Skeletal muscle satellite cell (primary cell): Measurements from ENCODE around the gene C17orf114.
"Not testable (repeated sequence)": the region's sequence is repeated elsewhere in the genome, so short reads cannot be mapped to it uniquely, and the experiment has no call there.

Experiments used
- H3K27me3 ChIP-seq: 2 replicates; pipeline ENCODE4 v1.7.0; 2013; ENCODE audit warnings: low read length; ENCODE audit not compliant: control insufficient read depth, insufficient read depth
- H3K36me3 ChIP-seq: 2 replicates; pipeline ENCODE4 v1.7.0; 2013; ENCODE audit warnings: mild to moderate bottlenecking, control low read depth, low read length; ENCODE audit not compliant: insufficient read depth
- H3K4me1 ChIP-seq: 2 replicates; pipeline ENCODE4 v1.7.0; 2013; ENCODE audit warnings: low read length; ENCODE audit not compliant: control insufficient read depth, insufficient read depth
- H3K4me2 ChIP-seq: 2 replicates; pipeline ENCODE4 v1.7.0; 2013; ENCODE audit warnings: mild to moderate bottlenecking, low read length
- H3K4me3 ChIP-seq: 2 replicates; pipeline ENCODE4 v1.7.0; 2013; ENCODE audit warnings: low read length
- H3K9ac ChIP-seq: 2 replicates; pipeline ENCODE4 v1.7.0; 2013; ENCODE audit warnings: mild to moderate bottlenecking, low read depth, low read length, moderate library complexity
- H3K9me3 ChIP-seq: replicated peaks from 2 replicates; pipeline ENCODE4 v1.7.0; 2013; ENCODE audit warnings: mild to moderate bottlenecking, control low read depth, low read length

C17orf114 gene

DNA sequence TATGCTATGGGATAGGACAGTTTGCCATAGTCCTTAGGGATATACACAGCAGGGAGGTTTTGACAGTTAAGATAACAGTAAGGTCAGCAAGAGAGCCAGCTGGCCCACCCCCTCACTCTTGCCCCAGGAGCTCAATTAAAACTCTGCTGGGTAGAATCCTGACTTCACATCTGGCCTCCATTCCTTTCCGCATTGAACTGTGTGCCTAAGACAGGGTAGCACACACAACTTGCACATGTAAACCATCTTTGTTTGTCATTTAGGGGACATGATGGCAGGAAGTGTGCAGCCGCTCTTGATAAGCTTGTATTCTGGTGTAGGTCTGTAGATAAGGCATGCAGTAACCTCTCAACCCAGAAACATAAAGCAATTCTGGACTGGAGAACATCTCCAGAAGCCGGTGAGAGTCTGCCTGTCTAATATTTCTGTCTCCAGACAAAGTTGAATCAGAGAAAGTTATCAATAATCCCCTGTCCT is 36.2 kb upstream of the C17orf114 start:
- H3K9me3 ChIP-seq: no peaks in the 10 kb centered on the region
- peaks cover 20% of the 10 kb centered on the region for H3K4me1 ChIP-seq
- no peak overlapping the region for H3K4me2 ChIP-seq
- no peak overlapping the region for H3K4me3 ChIP-seq
- H3K9ac ChIP-seq: no peak overlapping the region
- H3K36me3 ChIP-seq: peaks cover 11% of the 10 kb centered on the region
- no peaks in the 10 kb centered on the region for H3K27me3 ChIP-seq

DNA sequence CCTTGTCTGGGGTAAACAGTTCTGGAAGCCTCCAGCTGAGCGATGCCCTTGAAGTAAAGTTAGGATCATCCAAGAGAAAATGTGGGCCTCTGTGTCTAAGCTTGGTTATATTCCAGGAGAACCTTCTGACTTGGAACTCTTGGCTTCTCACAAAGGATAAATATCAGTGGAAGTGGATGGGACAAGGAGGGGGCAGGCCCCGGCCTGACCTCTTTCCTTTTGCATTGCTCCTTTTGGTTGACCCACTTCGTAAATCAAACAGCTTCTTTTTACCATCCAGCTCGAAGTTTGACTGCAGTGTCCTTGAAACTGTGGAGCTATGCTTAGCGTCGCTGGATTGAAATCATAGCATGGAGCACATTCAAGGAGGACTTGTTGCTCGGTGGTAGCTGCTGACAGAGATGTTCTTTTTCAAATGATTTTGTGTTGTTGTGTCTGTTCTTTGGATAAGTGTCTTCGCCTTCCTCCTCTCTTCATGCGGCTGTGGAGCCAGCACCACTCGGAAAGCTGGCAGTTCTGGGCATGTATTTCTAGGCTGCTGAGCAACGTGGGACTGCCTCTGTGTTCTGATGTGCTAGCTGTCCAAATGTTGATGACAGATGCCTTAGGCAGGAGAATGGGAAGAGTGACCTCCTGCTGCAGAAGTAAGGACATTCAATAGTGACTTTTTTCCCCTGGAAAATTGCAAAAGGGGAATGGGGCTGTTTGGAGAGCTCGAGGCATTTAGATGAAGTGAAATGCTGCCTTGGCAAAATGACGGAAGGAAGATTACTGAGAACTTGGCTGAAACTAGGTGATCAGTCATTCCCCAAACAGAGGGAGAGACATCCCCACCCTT is 35.6 kb upstream of the C17orf114 start:
- Histone ChIP-seq H3K4me2 (no peak overlapping the region), H3K4me3 (no peak overlapping the region), H3K9me3 (no peaks in the 10 kb centered on the region), H3K36me3 (peaks cover 11% of the 10 kb centered on the region), H3K9ac (no peak overlapping the region), H3K4me1 (peaks cover 20% of the 10 kb centered on the region), H3K27me3 (no peaks in the 10 kb centered on the region)

DNA sequence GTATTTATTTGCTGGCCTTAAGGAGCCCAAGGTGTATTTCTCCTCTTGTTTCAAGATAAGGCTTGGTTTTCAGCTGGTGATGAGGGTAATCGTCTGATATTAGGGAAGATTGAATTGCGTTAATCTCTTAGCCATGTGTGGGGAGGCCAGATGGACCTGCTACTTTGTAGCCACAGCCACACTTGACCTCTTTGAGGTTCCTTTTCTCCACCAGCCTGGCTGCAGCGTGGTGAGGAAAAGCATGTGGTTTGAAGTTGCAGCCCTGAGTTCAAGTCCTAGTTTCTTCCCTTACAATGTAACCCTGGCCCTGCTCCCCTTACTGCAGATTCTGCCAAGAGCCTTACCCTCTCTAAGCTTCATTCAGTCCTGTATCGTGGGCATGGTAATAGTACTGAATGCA is 34.1 kb upstream of the C17orf114 start:
- Histone ChIP-seq H3K4me3 (no peak overlapping the region), H3K36me3 (peaks cover 11% of the 10 kb centered on the region), H3K4me1 (peaks cover 20% of the 10 kb centered on the region), H3K9ac (no peak overlapping the region), H3K9me3 (no peaks in the 10 kb centered on the region), H3K27me3 (no peaks in the 10 kb centered on the region), H3K4me2 (no peak overlapping the region)

DNA sequence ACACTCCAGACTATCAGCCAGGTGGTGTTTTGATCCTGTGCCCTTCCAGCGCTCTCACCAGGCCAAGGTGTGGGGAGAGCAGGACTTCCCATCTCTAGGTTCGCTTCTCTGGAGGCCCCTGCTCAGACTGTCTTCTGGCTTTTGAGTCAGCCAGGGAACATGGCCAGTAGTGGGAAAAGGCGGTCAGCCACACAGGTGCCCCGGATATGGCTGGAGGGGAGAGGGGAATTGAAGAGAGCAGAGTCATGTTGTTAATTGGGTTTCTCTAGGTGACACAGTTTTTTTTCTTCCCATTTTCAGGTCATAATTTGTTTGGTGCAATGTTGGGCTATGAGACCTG is 32.5 kb upstream of the C17orf114 start:
- peak overlapping the region; percentile 88 for H3K9ac ChIP-seq
- no peaks in the 10 kb centered on the region for H3K9me3 ChIP-seq
- peaks cover 11% of the 10 kb centered on the region for H3K36me3 ChIP-seq
- no peaks in the 10 kb centered on the region for H3K27me3 ChIP-seq
- peak overlapping the region; percentile 97 for H3K4me2 ChIP-seq
- peaks cover 13% of the 10 kb centered on the region for H3K4me1 ChIP-seq
- peak overlapping the region; percentile 90 for H3K4me3 ChIP-seq

DNA sequence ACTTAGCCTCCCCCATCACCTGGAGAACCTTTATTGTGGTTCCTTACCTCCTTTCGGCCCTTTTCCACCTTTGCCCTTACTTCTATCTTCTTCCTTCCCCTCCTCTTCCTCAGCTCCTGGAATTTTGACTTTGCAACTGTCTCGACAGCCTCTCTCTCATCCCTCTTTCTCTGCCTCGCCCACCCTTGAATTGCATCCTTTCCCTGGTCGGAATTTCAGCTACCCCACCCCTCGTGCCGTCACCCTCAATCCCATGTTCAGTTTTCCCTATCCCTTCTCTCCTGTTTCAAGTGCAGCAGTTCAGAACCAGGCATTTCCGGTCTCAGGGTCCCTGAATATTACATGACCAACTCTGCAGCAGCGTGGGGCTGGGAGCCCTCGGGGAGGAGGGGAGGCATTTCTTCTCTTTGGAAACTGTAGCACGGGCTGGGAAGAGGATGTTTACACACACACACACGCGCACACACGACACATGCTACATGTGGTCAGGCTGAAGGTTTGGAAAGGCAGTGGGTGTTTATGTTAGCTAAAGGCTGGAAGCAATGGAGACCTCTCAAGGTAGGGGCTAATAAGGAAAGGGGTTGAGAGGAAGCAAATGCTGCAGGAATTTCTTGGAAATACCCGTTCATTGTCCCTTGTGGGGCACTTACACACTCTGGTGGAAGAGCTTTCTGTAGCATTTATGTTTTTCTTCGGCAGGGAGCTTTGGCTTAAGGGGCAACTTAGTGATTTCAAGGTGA is 32.0 kb upstream of the C17orf114 start:
- H3K9me3 ChIP-seq: no peaks in the 10 kb centered on the region
- H3K36me3 ChIP-seq: peaks cover 11% of the 10 kb centered on the region
- peak overlapping the region; percentile 88 for H3K9ac ChIP-seq
- H3K27me3 ChIP-seq: no peaks in the 10 kb centered on the region
- peak overlapping the region; percentile 97 for H3K4me2 ChIP-seq
- peaks cover 13% of the 10 kb centered on the region for H3K4me1 ChIP-seq
- peak overlapping the region; percentile 90 for H3K4me3 ChIP-seq

DNA sequence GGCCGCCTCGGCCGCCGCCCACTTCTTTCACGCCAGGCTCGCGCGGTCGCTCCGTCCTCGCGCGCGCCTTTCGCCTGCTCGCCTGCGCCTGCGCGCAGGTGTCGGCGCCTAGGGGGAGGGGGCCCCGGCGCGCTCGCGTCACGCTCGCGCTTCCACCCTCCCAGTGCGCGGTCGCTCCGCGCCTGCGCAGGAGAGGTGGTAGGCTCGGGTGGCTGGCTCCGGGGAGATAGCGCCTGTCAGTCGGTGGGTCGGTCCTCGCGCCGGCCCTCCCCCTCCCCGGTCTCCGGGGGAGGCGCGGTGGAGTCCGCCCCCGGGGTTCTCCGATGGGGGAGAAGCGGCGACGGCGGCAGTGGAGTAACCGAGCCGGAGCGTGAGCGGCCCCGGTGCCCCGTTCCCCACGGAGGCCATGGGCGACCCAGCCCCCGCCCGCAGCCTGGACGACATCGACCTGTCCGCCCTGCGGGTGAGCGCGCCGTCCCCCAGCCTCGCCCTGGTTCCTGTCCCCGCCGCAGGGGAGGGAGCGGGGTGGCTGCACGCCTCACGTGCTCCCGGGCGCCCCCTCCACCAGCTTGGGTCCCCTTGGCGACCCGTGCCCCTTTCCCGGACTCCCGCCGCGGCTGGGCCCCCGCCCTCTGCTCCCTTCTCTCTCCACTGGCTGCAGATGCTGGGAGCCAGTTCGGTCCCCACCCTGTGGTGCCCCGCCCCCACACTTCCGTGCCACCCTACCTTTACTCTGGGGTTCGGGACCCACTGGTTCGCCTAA is 31.2 kb upstream of the C17orf114 start, which contains the start of gene MINK1:
MINK1 (plus strand) TSS at position 163 of the 763 bp plus-strand sequence; CDS start at position 407, 244 bp downstream.
- Histone ChIP-seq H3K4me3 (peak within 1 kb of the TSS; percentile 90), H3K9me3 (no peaks in the 10 kb centered on the region)

DNA sequence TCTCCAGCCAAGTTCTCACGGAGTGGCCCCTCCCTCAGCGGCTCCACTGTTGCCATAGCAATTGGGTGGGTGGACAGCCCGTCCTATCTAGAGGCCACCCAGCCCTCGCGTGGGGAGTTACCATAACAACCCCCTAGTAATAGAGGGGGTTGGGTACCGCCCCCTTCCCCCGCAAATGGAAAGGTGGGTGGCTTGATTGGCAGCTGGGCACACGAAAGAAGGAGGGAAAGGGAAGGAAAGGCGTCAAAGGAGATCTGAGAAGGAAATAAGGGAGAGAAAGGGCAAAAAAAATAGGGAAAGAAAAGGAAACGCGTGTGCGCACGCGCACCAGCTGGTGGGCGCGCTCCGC is 30.7 kb upstream of the C17orf114 start:
- peak overlapping the region; percentile 88 for H3K9ac ChIP-seq
- not testable (repeated sequence) for H3K9me3 ChIP-seq, H3K36me3 ChIP-seq, H3K27me3 ChIP-seq
- peaks cover 13% of the 10 kb centered on the region for H3K4me1 ChIP-seq
- H3K4me3 ChIP-seq: peak overlapping the region; percentile 90
- peak overlapping the region; percentile 97 for H3K4me2 ChIP-seq

More for the DNA sequence above, 31.2 kb upstream of the C17orf114 start, which contains the start of gene MINK1:
- peaks cover 7% of the 10 kb centered on the region for H3K36me3 ChIP-seq
- H3K27me3 ChIP-seq: no peaks in the 10 kb centered on the region
- H3K4me2 ChIP-seq: peak within 1 kb of the TSS; percentile 97
- H3K9ac ChIP-seq: peak within 1 kb of the TSS; percentile 88
- H3K4me1 ChIP-seq: peaks cover 13% of the 10 kb centered on the region

DNA sequence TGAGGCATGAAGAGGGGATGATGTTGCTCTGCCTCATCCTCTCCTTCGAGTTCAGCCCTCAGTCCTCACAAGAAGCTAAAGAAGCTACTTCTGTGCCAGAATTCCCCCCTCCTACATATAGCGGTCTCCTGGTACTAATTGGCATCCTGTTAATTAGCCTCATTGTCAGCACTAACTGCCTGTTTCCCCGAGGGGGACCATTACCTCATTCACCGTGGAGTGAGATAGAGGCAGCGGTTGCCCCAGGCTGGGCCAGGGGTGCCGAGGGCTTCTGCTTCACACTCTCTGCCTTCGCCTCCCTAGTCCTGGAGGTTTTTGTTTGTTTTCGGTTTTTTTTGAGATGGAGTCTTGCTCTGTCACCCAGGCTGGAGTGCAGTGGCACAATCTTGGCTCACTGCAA is 25.3 kb upstream of the C17orf114 start:
- no peak overlapping the region for H3K4me3 ChIP-seq
- no peaks in the 10 kb centered on the region for H3K4me1 ChIP-seq

DNA sequence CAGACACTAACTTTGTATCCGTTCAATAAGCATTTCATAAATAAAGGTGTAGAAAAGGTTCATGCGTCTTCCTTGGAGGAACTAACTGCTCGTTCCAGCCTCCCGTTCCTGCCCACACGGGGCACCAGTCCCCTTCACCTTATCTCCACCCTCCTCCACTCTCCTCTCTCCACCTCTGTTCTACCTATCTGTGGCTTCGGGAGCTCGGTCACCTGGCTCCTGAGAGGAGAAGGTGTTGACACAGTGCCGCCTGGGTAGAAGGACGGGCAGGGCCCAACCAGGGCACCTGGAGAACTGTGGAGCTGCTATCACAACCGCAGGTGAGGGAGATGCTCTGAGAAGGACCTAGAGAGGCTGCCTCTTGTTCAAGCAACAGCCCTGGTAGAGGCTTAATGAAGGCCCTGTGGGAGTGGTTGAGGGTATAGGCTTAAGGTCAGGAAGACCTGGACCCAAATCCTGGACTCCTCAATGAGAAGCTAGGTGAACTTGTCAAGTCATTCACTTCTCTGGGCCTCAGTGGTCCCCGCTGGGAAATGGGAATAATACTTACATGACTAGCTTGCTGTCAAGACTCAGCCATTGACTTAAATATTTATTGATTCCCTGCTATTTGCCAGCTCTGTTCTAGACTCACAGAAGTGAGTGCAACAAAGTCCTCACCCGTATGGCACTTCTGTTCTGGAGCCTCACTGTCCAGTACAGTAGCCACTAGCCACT is 21.4 kb upstream of the C17orf114 start:
- Histone ChIP-seq H3K9me3 (no peaks in the 10 kb centered on the region), H3K9ac (no peak overlapping the region), H3K4me2 (no peak overlapping the region), H3K4me1 (no peaks in the 10 kb centered on the region), H3K27me3 (no peaks in the 10 kb centered on the region), H3K36me3 (peaks cover 14% of the 10 kb centered on the region), H3K4me3 (no peak overlapping the region)

More for the DNA sequence above, 25.3 kb upstream of the C17orf114 start:
- Histone ChIP-seq H3K9ac (no peak overlapping the region), H3K36me3 (peaks cover 9% of the 10 kb centered on the region), H3K4me2 (no peak overlapping the region), H3K9me3 (no peaks in the 10 kb centered on the region), H3K27me3 (no peaks in the 10 kb centered on the region)

DNA sequence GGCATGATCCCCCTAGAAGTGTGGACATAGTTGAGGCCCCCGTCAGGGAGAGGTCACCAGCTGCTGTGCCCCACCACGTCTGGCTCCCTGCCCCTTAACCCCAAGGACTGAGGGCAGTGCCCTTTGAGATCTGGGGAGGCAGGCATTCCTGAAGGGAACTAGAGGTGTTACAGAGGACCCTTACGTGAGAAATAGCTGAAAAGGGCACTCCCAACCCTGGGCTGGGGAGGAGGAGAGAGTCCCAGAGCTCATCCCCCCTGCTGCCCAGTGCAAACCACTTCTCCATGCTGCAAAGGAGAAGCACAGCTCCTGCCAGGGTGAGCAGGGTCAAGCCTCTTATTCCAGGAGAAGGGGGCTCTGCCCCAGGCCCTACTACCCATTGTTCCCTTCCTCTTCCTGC is 20.7 kb upstream of the C17orf114 start:
- Histone ChIP-seq H3K9me3 (no peaks in the 10 kb centered on the region), H3K4me2 (no peak overlapping the region), H3K27me3 (no peaks in the 10 kb centered on the region), H3K4me1 (no peaks in the 10 kb centered on the region), H3K36me3 (peaks cover 14% of the 10 kb centered on the region), H3K4me3 (no peak overlapping the region), H3K9ac (no peak overlapping the region)

DNA sequence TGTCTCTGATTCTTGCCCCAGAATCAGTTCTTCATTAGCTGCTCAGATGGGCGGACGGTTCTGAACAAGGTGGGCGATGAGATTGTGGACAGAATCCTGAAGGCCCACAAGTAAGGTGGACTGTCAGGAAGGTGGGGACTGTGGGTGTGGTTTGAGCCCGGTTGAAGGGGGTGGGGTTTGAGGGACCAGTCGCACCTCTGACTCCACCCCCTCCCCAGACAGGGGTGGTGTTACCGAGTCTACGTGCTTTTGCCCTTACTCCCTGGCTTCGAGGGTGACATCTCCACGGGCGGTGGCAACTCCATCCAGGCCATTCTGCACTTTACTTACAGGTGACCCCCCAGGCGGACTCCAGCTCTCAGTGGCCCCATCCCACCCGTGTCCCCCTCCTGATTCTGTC is 16.1 kb upstream of the C17orf114 start:
- Histone ChIP-seq H3K36me3 (peaks cover 29% of the 10 kb centered on the region), H3K4me1 (no peaks in the 10 kb centered on the region), H3K4me3 (no peak overlapping the region), H3K9ac (no peak overlapping the region), H3K27me3 (no peaks in the 10 kb centered on the region), H3K4me2 (no peak overlapping the region), H3K9me3 (no peaks in the 10 kb centered on the region)
